Pancreas (tissue), 10 donors: ENCODE measurements around the gene CPT1B. TPM values are rescaled to one million over a fixed set of nuclear protein-coding genes. Genes with fewer than 3 reads are reported as not detected.

Experiments used
- ATAC-seq, 4 donors: fragments of 200-7000 bp; cut with Tn5 transposase; one replicate each; pipeline versions ENCODE4 v1.8.0 to v1.9.1; 2020; ENCODE audit warnings: mild to moderate bottlenecking in 4 of 4, moderate library complexity in 4 of 4
- DNase-seq, 6 donors: peaks; one replicate each; pipeline ENCODE4 v3.0.0-alpha.2; 2020
- FAIRE-seq: peaks from 2 replicates; lab custom pipeline; 2012; peaks lifted over from hg19 to GRCh38; lab: Jason Lieb, UNC
- H3K27ac ChIP-seq, 4 donors: fragments of 200-600 bp; sonication (generic); 1 replicate in 3 of 4; 2 replicates in 1 of 4; pipeline versions ENCODE4 v1.5.0 to v1.8.0; 2020
- H3K27me3 ChIP-seq, 4 donors: fragments of 200-600 bp; one replicate each; pipeline ENCODE4 v1.8.0; 2021
- H3K36me3 ChIP-seq, 3 donors: fragments of 200-600 bp; sonication (generic) in 1 of 3; one replicate each; pipeline versions ENCODE4 v1.5.0 to v1.8.0; 2020 to 2021
- H3K4me1 ChIP-seq, 3 donors: fragments of 200-600 bp; one replicate each; pipeline ENCODE4 v1.8.0; 2021
- H3K4me3 ChIP-seq, 4 donors: fragments of 200-600 bp; sonication (generic) in 2 of 4; one replicate each; pipeline versions ENCODE4 v1.5.0 to v1.8.0; 2020 to 2021
- H3K9me3 ChIP-seq, 4 donors: fragments of 200-600 bp; one replicate each; pipeline ENCODE4 v1.8.0; 2021
- WGBS, 2 donors: extraction: QIAGEN DNeasy Blood & Tissue Kit; methylation state at CpG; one replicate each; pipeline ENCODE4 v1.1.7; 2013; 5-methylcytosine and 5-hydroxymethylcytosine counted together
- intact Hi-C, 3 donors: fragments of 100-400 bp; cut with DNase I; formaldehyde crosslinking; loops; one replicate each; pipeline versions ENCODE4 v1.11.1 to v1.14.2; 2022
- polyA plus RNA-seq, 2 donors: library from polyadenylated mRNA; stranded (reverse); fragments of 200-250 nt; gene quantifications; one replicate each; pipeline ENCODE4 v1.2.3, GENCODE V29; 2013
- total RNA-seq, 6 donors: library from RNA; stranded (reverse); fragmentation: NEBNext Ultra II Directional in 4 of 6; extraction: Animal tissue kit (Norgen Biotek cat#: 25700) in 4 of 6; gene quantifications; one replicate each; pipeline versions ENCODE4 v1.2.1 to v1.2.4, GENCODE V29; 2021 to 2023
- TF ChIP-seq, protein P1 (sequence below), 4 donors: fragments of 200-600 bp; sonication (generic) in 3 of 4; IDR thresholded peaks; one replicate each; pipeline versions ENCODE4 v1.5.0 to v1.8.0; 2021; ENCODE audit warnings: antibody characterized with exemption in 4 of 4
- donor health status: healthy with polysubstance abuse.
- donor health status: DM: no; HTN: no; CAD: no; lungs with moderate emphysema.
- donor health status: DM: no; HTN: no; CAD: no.
- donor health status: control.
- donor health status: control.
- donor health status: Bipolar disorder and iron deficiency.
- donor health status: DM: yes; HTN: yes; CAD: no.
- donor health status: DM: no; HTN: no; CAD: no.
- donor health status: DM: no; HTN: no; CAD: no.
- donor health status: DM: yes; HTN: yes; CAD: no.

The CPT1B gene
- total and polyA plus RNA-seq, 8 donors, result 7.2 to 87.0 (median 13.6) TPM

DNA sequence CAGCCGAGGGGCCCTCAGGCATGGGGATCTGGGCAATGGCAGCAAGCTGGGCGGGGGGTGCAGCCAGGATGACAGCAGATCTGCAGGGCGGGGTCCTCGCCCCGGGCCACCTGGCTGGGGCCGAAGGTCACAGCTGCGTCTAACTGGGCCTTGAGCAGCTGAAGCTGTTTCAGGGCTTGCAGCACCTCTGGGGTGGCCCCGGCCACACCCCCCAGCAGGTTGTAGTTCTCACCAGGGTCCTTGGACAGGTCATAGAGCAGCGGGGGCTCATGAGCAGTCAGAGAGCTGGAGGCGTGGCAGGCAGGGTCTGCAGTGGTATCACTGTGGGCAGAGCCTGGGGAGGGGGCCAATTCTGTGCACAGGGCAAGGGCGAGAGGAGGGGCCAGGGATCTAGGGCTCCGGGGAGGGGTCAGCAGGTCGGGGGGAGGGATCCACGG lies 46.9 kb upstream of the CPT1B start:
- Histone ChIP-seq H3K27ac (no peak overlapping the region), H3K4me1 (peaks cover 17 to 27% (median 25%) of the 10 kb centered on the region in 3 donors), H3K36me3 (no peaks in the 10 kb centered on the region), H3K4me3 (no peak overlapping the region), H3K9me3 (no peaks in the 10 kb centered on the region), H3K27me3 (no peaks in the 10 kb centered on the region)
- 78 to 83% methylated on average over 14 of the region's 14 CpGs for WGBS, 2 donors
- FAIRE-seq, result no peak
- TF ChIP-seq, protein P1, sequence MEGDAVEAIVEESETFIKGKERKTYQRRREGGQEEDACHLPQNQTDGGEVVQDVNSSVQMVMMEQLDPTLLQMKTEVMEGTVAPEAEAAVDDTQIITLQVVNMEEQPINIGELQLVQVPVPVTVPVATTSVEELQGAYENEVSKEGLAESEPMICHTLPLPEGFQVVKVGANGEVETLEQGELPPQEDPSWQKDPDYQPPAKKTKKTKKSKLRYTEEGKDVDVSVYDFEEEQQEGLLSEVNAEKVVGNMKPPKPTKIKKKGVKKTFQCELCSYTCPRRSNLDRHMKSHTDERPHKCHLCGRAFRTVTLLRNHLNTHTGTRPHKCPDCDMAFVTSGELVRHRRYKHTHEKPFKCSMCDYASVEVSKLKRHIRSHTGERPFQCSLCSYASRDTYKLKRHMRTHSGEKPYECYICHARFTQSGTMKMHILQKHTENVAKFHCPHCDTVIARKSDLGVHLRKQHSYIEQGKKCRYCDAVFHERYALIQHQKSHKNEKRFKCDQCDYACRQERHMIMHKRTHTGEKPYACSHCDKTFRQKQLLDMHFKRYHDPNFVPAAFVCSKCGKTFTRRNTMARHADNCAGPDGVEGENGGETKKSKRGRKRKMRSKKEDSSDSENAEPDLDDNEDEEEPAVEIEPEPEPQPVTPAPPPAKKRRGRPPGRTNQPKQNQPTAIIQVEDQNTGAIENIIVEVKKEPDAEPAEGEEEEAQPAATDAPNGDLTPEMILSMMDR (IDR thresholded peaks at IDR 0.05), result no peak
- peak in 3 of 6 donors; percentile 32 to 77 (median 55) for DNase-seq
- intact Hi-C loops, result no loop called here
- no peak for ATAC-seq

DNA sequence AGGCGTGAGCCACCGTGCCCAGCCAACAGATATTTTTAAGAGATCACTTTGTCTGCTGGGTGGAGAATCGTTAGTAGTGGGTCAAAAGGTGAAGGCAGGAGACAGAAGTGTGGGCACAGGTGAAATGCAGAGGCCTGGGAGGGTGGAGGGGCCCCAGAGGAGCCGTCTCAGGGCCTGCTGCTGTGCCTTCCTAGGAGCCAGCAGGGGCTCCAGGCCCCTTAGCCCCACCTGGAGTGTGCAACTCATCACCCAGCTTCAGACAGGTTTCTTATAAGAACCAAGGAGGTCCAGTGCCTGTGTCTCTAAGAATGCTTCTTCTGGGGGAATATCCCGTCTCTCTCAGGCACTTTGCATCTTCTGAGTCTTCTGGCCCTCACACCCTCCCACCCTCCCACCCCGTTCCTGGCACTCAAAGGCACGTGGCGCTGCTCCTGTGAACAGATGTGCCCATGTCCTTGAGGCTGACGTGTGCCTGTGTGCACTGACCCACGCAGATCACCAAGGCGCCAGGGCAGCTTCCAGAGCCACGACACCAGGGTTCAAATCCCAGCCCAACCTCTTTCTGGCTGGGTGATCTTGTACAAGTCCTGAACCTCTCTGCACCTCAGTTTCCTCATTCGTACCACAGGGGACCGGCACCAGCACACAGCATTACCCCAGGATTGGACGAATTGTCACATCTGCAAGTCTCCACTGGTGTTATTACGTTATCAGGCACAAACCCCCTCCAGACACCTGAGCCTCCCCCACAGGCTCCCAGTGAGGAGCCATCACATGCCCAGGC lies 46.3 kb upstream of the CPT1B start:
- Histone ChIP-seq H3K4me3 (no peak overlapping the region), H3K36me3 (no peaks in the 10 kb centered on the region), H3K9me3 (no peaks in the 10 kb centered on the region), H3K27ac (no peak overlapping the region), H3K4me1 (peaks cover 19 to 29% (median 25%) of the 10 kb centered on the region in 3 donors), H3K27me3 (no peaks in the 10 kb centered on the region)
- TF ChIP-seq, protein P1 (IDR thresholded peaks at IDR 0.05), result no peak
- WGBS, 2 donors, result 73 to 75% methylated on average over 16 of the region's 16 CpGs
- intact Hi-C loops, result no loop called here
- DNase-seq (peak in 2 of 6 donors; percentile 35 to 36), FAIRE-seq (no peak), ATAC-seq (no peak)

DNA sequence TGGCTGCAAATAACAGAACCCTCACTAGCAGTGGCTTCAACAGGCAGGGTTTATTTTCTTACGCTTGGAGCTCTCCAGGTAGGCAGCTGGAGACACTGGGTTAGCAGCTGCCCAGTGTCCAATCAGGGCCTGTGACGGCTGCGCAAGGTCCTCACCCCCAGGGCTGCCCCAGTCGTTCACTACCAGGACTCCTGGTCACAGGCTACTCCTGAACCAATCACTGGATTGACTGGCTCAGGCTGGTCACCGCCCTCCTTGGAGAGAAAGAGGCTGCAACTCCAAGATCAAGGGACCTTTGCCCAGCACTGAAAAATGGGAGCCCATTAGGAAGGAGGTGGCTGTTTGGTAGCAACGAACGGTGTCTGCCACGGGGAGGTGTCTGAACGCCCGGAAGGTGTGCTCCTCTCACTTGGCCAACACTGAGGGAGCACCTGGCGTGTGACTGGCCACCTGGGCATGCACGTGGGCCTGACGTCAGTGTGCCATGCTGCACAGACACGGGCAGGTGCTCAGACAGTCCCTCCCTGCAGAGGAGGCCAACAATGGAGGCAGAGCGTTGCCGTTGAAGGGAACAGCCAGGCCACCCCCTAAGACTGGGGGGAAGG lies 44.6 kb upstream of the CPT1B start:
- Histone ChIP-seq H3K4me3 (peak overlapping the region in 2 of 4 donors; percentile 3 to 35), H3K27me3 (no peaks in the 10 kb centered on the region), H3K27ac (peak overlapping the region; percentile 85 to 93 (median 87)), H3K4me1 (peaks cover 19 to 26% (median 21%) of the 10 kb centered on the region in 3 donors), H3K9me3 (no peaks in the 10 kb centered on the region), H3K36me3 (no peaks in the 10 kb centered on the region)
- peak; percentile 83 to 97 (median 92) for DNase-seq
- intact Hi-C loops, result no loop called here
- ATAC-seq, result peak; percentile 78 to 85 (median 82)
- no peak for FAIRE-seq
- 16 to 22% methylated on average over 16 of the region's 16 CpGs for WGBS, 2 donors
- TF ChIP-seq, protein P1 (IDR thresholded peaks at IDR 0.05), result no peak

DNA sequence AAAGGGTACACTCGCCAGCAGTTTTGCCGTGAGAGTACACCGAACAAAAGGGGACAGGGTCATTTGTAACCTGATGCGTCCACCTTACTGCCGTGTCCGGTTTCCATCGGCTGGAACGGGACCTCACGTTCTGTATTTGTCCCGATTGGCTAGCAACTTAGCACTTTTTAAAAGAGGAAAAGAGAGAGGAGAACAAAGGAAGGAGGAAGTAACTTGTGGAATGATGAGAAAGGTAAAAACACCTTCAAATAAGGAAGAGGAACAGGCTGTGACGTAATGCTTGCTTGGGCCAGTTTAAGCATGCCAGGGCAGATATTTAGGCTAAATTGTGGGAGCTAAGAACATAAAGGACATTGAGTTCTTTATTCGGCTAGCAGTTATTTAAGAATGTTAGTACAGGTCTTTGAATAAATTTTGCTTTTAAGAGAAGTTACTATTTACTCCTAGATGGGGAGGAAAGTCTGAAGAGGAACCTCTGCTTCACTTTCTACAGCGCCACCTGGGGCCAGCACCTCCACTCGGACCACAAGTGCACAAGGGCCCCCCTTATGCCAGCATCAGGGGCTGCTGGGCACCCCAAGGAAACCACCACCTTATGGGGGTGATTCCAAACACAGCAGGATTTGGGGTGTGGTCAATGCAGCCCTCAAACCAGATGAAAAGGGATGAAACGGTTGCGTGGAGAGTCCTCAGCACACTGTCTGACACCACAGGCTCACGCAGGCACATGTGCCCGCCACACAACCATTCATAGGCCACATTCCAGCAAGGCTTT lies 43.9 kb upstream of the CPT1B start:
- DNase-seq (no peak), FAIRE-seq (no peak), ATAC-seq (peak; percentile 4 to 31 (median 22))
- Histone ChIP-seq H3K36me3 (no peaks in the 10 kb centered on the region), H3K4me1 (peaks cover 19 to 24% (median 21%) of the 10 kb centered on the region in 3 donors), H3K27ac (peak overlapping the region; percentile 85 to 93 (median 87)), H3K27me3 (no peaks in the 10 kb centered on the region), H3K4me3 (peak overlapping the region in 3 of 4 donors; percentile 2 to 35 (median 3)), H3K9me3 (no peaks in the 10 kb centered on the region)
- intact Hi-C loops, result no loop called here
- TF ChIP-seq, protein P1 (IDR thresholded peaks at IDR 0.05), result no peak
- 11 to 15% methylated on average over 18 of the region's 18 CpGs for WGBS, 2 donors
